IPS DF 6.9 (cell line): ENCODE data around the gene ZNF609.

Experiments
- DNase-seq: peaks from one replicate; pipeline ENCODE4 v3.0.0-alpha.2; 2013; ENCODE audit warnings: low read depth, low spot score
- H3K27ac ChIP-seq: one replicate; pipeline ENCODE4 v1.5.1; 2013; ENCODE audit warnings: low read length, control low read depth
- H3K27me3 ChIP-seq: 2 replicates; pipeline ENCODE4 v1.6.1; 2013; ENCODE audit warnings: mild to moderate bottlenecking, low read length; ENCODE audit not compliant: control insufficient read depth, insufficient read depth
- H3K36me3 ChIP-seq: 2 replicates; pipeline ENCODE4 v1.6.1; 2013; ENCODE audit warnings: low read length; ENCODE audit not compliant: control insufficient read depth, insufficient read depth
- H3K4me1 ChIP-seq: 2 replicates; pipeline ENCODE4 v1.6.1; 2013; ENCODE audit warnings: low read length; ENCODE audit not compliant: control insufficient read depth, insufficient read depth
- H3K4me3 ChIP-seq: 2 replicates; pipeline ENCODE4 v1.5.1; 2013; ENCODE audit warnings: mild to moderate bottlenecking, low read length
- H3K9me3 ChIP-seq: 2 replicates; pipeline ENCODE4 v1.6.1; 2013; ENCODE audit warnings: low read length, inconsistent platforms; ENCODE audit not compliant: control insufficient read depth, insufficient read depth
- WGBS: extraction: QIAGEN DNeasy Blood & Tissue Kit; methylation state at CpG from one replicate; pipeline ENCODE4 v1.1.7; 2013; ENCODE audit warnings: mixed read lengths, missing lambda C conversion rate; ENCODE audit not compliant: insufficient read length, insufficient coverage; 5-methylcytosine and 5-hydroxymethylcytosine counted together

ZNF609 gene

DNA sequence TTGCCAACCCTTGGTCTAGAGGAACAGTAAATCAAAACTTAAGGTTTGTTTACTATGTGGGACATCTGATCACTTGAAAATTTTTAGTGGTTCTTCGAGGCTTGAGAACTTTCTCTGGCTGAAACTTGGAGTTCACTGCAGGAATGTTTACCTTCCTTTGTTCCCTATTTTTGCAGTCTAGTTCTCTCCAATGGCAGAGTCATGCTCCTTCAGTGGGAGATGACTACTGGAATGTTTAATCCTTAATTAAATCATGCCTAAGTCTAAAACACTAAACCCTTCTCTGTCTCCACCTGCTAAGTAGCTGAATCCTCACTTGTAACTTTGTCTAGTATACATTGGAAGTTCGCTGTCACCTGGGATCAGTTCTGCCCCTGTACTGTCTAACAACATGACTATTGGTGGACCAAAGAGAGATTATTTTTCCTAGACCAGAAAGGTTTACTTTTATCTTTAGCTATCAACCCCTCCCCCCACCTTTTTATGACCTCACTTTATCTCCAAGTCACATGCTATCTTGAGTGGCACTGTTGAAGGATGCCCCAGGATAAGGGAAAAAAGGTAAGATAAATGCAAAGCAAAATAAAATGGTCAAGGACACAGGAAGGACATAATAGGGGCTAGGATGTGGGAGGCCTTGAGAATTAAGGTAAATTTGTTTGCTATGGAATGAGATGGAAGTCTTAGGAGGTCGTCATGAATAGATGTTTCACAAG is 1.2 kb upstream of the ZNF609 start:
- no CpG with 5 or more reads among the region's 3 CpGs for WGBS
- no peak for DNase-seq
- no peak overlapping the region for H3K27ac ChIP-seq

DNA sequence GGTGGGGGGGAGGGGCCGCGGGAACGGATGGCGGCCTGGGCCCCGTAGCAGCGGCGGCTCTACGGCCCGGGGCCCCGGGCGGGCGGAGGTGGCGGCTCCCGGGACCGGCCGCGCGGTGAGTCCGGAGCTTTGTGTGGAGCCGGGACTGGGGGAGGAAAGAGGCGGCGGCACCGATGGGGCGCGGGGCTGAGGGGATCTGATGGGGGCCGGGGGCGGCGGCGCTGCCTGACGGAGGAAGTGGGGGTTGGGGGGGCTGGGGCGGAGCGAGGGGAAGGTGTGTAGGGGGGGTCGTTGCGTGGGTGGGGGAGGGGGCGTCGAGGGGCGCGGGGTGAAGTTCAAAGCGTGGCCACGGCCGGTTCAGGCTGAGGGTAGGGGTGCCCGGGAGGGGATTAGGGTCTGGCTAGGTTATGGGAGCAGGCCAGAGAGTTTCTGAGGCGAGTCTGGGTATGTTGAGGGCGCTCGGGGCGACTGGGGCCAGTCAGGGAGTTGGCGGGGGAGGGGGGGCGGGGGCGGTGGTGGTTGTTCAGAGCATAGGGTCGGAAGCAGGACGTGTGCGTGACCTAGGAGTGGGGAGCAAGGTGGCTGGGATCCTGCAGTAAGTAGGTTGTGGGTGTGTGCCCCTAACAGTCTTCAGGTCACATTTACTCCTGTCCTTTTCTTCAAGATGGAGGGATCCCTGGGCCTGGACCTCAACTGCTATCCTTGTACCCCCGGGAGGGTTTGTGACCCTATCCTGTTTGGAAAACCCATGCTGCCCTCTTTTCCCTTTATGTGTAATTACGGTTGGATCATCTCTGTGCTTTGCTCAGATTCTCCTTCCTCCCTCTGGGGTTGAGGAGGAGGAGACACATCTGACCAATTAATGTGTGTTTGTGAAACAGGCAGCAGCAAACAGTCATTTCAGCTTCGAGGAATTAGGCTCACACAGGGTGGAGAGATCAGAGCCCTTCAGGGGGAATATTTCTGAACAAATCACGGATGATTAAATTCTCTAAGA is 644 bp downstream of the ZNF609 start:
- DNase-seq, result no peak
- Histone ChIP-seq H3K27ac (no peak overlapping the region), H3K27me3 (no peaks in the 10 kb centered on the region), H3K36me3 (no peaks in the 10 kb centered on the region), H3K9me3 (no peaks in the 10 kb centered on the region), H3K4me1 (no peaks in the 10 kb centered on the region; the same call in 1 of the 2 replicates), H3K4me3 (peak overlapping the region; percentile 79)
- WGBS, result no CpG with 5 or more reads among the region's 56 CpGs

More for the DNA sequence above, 1.2 kb upstream of the ZNF609 start:
- no peak overlapping the region for H3K4me3 ChIP-seq
- H3K4me1 ChIP-seq, result no peaks in the 10 kb centered on the region; the same call in 1 of the 2 replicates
- no peaks in the 10 kb centered on the region for H3K27me3 ChIP-seq
- H3K9me3 ChIP-seq, result no peaks in the 10 kb centered on the region
- H3K36me3 ChIP-seq, result no peaks in the 10 kb centered on the region

DNA sequence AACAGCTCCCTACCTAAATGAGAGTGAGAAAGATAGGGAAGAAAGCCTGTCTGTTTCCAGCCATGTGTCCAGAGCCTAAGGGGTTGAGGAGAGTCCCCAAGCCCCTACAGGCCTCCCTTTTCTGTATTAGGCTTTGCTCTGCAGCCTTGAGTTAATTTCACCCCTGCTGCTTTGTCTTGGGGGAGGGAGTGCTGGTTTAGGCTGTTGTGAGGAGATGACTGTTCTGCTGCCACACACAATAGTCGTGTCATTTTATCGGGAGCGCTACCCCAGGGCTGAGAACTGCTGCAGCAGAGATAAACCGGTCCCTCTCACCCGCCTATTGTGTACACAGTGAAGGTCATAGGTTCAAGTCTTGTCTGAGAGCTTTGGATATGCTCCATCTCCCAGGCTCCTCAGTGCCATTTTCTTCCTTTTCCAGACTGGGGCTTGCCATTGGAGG is 1.4 kb downstream of the ZNF609 start:
- Histone ChIP-seq H3K27me3 (no peaks in the 10 kb centered on the region), H3K27ac (no peak overlapping the region), H3K9me3 (no peaks in the 10 kb centered on the region), H3K4me1 (no peaks in the 10 kb centered on the region; the same call in 1 of the 2 replicates), H3K36me3 (no peaks in the 10 kb centered on the region), H3K4me3 (peak overlapping the region; percentile 79; the same call in 1 of the 2 replicates)
- no peak for DNase-seq
- WGBS, result no CpG with 5 or more reads among the region's 5 CpGs

DNA sequence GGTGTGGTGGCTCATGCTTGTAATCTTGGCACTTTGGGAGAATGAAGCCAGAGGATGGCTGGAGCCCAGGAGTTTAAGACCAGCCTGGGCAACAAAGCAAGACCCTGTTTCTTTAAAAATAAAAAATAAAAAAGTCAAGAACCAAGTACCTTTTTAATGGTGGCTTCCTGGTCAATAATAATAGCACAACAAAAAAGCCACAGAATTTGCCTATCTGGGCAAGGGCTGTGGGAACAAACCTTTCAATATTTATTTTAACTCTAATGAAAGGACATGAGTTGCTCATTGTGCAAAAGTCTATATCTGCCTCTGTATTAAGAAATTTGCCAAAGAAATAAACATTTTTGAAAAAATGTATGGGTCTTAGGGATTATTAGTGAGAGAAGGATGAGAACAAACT is 2.1 kb downstream of the ZNF609 start:
- Histone ChIP-seq H3K4me1 (no peaks in the 10 kb centered on the region; the same call in 1 of the 2 replicates), H3K4me3 (no peak overlapping the region), H3K9me3 (no peaks in the 10 kb centered on the region), H3K27me3 (no peaks in the 10 kb centered on the region), H3K27ac (no peak overlapping the region), H3K36me3 (no peaks in the 10 kb centered on the region)
- no peak for DNase-seq

DNA sequence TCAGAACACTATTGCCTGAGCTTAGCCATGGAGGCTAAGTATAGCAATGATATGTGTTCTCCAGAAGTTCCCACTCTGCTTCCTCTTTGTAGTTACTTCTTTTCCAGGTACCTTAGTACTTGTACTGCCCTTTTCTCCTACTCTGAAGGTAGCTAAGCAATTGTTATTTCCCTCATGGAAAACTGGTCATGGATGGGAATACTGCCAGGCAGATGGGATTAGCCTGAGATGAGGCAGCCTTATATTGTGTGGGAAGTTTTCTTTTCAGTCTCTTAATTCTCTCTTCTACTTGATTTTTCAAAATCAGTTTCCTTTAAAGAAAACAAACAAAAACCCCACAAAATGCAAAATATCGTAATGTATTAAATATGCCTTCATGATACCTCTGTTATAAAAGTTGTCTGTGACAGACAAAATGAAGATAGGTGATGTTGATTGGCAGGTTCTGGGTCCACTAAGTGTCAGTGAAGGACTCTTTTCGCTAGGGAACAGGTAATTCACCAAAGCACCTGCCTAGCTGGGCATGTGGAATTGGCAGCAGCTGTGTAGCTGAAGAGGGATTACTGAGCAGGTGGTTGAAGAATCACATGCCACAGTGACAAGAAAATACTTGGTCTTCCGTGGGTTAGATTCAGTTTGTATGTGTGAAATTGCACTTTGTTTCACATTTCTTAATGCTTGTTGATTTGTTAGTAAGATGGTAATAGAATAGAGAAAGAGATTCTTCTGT is 4.1 kb downstream of the ZNF609 start:
- Histone ChIP-seq H3K4me1 (no peaks in the 10 kb centered on the region; the same call in 1 of the 2 replicates), H3K9me3 (no peaks in the 10 kb centered on the region), H3K4me3 (no peak overlapping the region), H3K36me3 (no peaks in the 10 kb centered on the region), H3K27ac (no peak overlapping the region), H3K27me3 (no peaks in the 10 kb centered on the region)
- no peak for DNase-seq
- no CpG with 5 or more reads among the region's 3 CpGs for WGBS

DNA sequence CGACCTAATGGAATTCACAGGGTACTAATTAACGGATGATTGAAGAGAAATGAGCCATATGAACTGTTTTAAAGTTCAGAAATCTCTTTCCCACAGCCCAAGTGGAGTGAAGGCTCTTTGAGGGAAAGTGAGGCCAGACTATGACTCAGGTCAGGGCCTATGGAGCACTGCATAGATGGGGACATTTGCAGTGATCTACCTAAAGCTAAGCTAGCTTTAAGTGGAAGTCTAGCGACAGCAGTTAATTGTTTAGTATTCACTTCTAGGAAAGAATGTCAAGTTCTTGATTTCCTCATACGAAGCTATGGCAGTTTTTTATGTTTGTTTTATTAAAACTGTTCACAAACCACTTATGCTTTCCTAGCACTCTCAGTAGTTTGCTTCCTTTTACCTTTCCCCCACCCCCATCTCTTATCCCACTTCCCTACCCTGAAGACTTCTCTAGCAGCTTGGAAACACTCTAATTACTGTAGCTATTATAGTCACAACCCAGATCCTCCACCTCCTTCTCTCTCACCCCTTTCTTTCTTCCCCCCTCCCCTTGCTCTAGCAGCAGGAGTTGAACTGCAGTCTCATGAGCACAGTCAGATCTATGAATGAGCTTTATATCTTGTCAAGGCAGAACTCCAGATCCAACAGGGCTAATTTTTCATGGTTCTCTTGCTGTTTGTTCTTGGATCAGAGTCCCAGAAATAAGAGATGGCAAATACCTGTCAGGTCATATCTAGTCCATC is 6.2 kb downstream of the ZNF609 start:
- Histone ChIP-seq H3K27ac (no peak overlapping the region), H3K4me1 (no peaks in the 10 kb centered on the region)
- DNase-seq, result no peak

DNA sequence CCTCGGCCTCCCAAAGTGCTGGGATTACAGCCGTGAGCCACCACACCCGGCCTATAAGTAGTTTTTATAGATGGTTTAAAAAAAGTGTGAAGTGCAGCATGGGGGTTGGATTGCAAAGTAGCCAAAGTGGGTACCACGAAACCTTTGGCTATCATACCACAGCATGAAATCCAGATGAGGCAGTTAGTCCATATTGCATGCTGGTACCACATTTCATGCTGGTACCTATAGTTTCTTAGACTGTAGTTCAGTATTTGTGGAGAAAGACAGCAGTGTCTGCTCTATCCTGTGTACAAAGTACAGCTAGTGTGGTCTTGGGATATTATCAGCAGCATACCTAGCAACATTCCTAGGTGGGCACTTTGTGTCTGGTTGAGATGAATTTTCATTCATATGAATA is 11.8 kb downstream of the ZNF609 start:
- no CpG with 5 or more reads among the region's 4 CpGs for WGBS
- Histone ChIP-seq H3K4me1 (no peaks in the 10 kb centered on the region), H3K27me3 (no peaks in the 10 kb centered on the region), H3K9me3 (no peaks in the 10 kb centered on the region), H3K4me3 (no peak overlapping the region), H3K27ac (no peak overlapping the region), H3K36me3 (no peaks in the 10 kb centered on the region)
- DNase-seq, result no peak

More for the DNA sequence above, 6.2 kb downstream of the ZNF609 start:
- WGBS, result no CpG with 5 or more reads among the region's 4 CpGs
- no peak overlapping the region for H3K4me3 ChIP-seq
- no peaks in the 10 kb centered on the region for H3K9me3 ChIP-seq
- H3K36me3 ChIP-seq, result no peaks in the 10 kb centered on the region
- no peaks in the 10 kb centered on the region for H3K27me3 ChIP-seq

DNA sequence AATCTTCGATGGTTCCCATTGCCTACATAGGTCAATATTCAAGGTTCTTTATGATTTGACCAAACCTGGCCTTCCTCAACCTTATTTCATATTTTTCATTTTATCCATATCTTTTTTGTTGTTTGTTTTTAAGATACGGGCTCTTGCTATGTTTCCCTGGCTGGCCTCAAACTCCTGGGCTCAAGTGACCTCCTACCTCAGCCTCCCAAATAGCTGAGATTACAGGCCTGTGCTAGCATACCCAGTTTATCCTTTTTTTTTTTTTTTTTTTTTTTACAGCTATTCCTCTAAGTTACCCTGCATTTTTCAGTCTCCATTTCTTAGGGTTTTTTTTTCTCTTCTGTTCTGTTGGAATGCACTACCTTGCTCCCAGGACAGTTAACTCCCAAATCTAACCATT is 14.5 kb downstream of the ZNF609 start:
- H3K9me3 ChIP-seq, result no peaks in the 10 kb centered on the region

DNA sequence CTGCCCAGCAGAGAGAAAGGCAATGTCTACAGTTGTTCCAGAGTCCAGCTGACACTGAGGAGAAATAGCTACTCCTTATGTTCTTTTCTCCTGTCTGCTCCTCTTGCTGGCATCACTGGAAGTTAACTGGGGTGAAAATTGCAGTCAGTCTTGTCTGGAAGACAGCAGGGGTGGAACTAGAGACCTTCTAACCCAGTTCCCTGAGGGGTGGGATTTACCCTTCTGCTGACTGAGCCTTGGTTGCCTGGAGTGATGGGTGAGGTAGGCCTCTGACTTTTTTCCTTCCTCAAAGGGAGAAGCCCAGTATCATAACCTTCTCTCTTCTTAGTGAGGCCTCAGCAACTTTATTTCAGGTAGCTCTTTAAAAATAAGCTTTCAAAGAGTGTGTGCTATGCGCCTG is 16.2 kb downstream of the ZNF609 start:
- WGBS, result no CpG with 5 or more reads among the region's 1 CpG
- DNase-seq, result no peak
- Histone ChIP-seq H3K4me1 (no peaks in the 10 kb centered on the region), H3K36me3 (no peaks in the 10 kb centered on the region), H3K27me3 (no peaks in the 10 kb centered on the region), H3K4me3 (no peak overlapping the region), H3K9me3 (no peaks in the 10 kb centered on the region), H3K27ac (no peak overlapping the region)

More for the DNA sequence above, 14.5 kb downstream of the ZNF609 start:
- Histone ChIP-seq H3K36me3 (no peaks in the 10 kb centered on the region), H3K4me1 (no peaks in the 10 kb centered on the region), H3K27me3 (no peaks in the 10 kb centered on the region), H3K4me3 (no peak overlapping the region), H3K27ac (no peak overlapping the region)
- no peak for DNase-seq
- WGBS, result no CpG with 5 or more reads among the region's 2 CpGs
